H9 (cell line): ENCODE measurements around the gene ZNF732. TPM values are rescaled to one million over a fixed set of nuclear protein-coding genes. Genes with fewer than 3 reads are reported as not detected.

ENCODE experiments used
- DNase-seq: peaks from one replicate; pipeline ENCODE4 v3.0.0-alpha.2; 2017
- H2AFZ ChIP-seq: one replicate; pipeline ENCODE4 v1.6.1; 2013; ENCODE audit warnings: mild to moderate bottlenecking, low read length, control low read depth, moderate library complexity
- H2AK5ac ChIP-seq: 2 replicates; pipeline ENCODE4 v1.6.1; 2013; ENCODE audit warnings: low read length, control low read depth, mixed read lengths; ENCODE audit not compliant: insufficient read length
- H2BK120ac ChIP-seq: one replicate; pipeline ENCODE4 v1.6.1; 2013; ENCODE audit warnings: low read depth, mild to moderate bottlenecking, low read length, control low read depth, inconsistent platforms; ENCODE audit not compliant: poor library complexity, severe bottlenecking
- H2BK12ac ChIP-seq: 2 replicates; pipeline ENCODE4 v1.6.1; 2013; ENCODE audit warnings: low read length, control low read depth, mixed read lengths, low read depth; ENCODE audit not compliant: insufficient read length
- H2BK15ac ChIP-seq: 2 replicates; pipeline ENCODE4 v1.6.1; 2013; ENCODE audit warnings: low read depth, low read length, control low read depth
- H2BK20ac ChIP-seq: one replicate; pipeline ENCODE4 v1.6.1; 2013; ENCODE audit warnings: low read depth, mild to moderate bottlenecking, low read length, control low read depth, inconsistent platforms; ENCODE audit not compliant: poor library complexity, severe bottlenecking
- H2BK5ac ChIP-seq: 2 replicates; pipeline ENCODE4 v1.6.1; 2013; ENCODE audit warnings: low read length, control low read depth, mixed read lengths; ENCODE audit not compliant: insufficient read length
- H3K14ac ChIP-seq: 2 replicates; pipeline ENCODE4 v1.6.1; 2013; ENCODE audit warnings: low read length, control low read depth; ENCODE audit not compliant: insufficient read depth
- H3K18ac ChIP-seq: 2 replicates; pipeline ENCODE4 v1.6.1; 2013; ENCODE audit warnings: low read depth, mild to moderate bottlenecking, mixed read lengths, low read length, control low read depth; ENCODE audit not compliant: insufficient read length
- H3K23ac ChIP-seq: 2 replicates; pipeline ENCODE4 v1.6.1; 2013; ENCODE audit warnings: low read length, control low read depth, mixed read lengths, low read depth; ENCODE audit not compliant: insufficient read length
- H3K23me2 ChIP-seq: 2 replicates; pipeline ENCODE4 v1.6.1; 2013; ENCODE audit warnings: low read depth, mild to moderate bottlenecking, mixed read lengths, low read length, control low read depth; ENCODE audit not compliant: insufficient read length, poor library complexity, severe bottlenecking
- H3K27ac ChIP-seq: 2 replicates; pipeline ENCODE4 v1.5.1; 2013; ENCODE audit warnings: low read length, control low read depth, mixed read lengths, low read depth; ENCODE audit not compliant: insufficient read length
- H3K27me3 ChIP-seq: 2 replicates; pipeline ENCODE4 v1.6.1; 2013; ENCODE audit warnings: low read length, control low read depth, inconsistent platforms; ENCODE audit not compliant: insufficient read depth
- H3K4ac ChIP-seq: 2 replicates; pipeline ENCODE4 v1.6.1; 2013; ENCODE audit warnings: low read depth, mild to moderate bottlenecking, control low read depth, inconsistent platforms, low read length, moderate library complexity
- H3K4me1 ChIP-seq: 2 replicates; pipeline ENCODE4 v1.6.1; 2013; ENCODE audit warnings: low read length, control low read depth, inconsistent platforms; ENCODE audit not compliant: insufficient read depth
- H3K4me2 ChIP-seq: 2 replicates; pipeline ENCODE4 v1.6.1; 2013; ENCODE audit warnings: low read length, control low read depth, mixed read lengths; ENCODE audit not compliant: insufficient read length, insufficient read depth
- H3K56ac ChIP-seq: 2 replicates; pipeline ENCODE4 v1.6.1; 2013; ENCODE audit warnings: low read depth, mild to moderate bottlenecking, mixed read lengths, low read length, control low read depth; ENCODE audit not compliant: insufficient read length
- H3K79me1 ChIP-seq: 2 replicates; pipeline ENCODE4 v1.6.1; 2013; ENCODE audit warnings: low read depth, mild to moderate bottlenecking, moderate library complexity, low read length, control low read depth, inconsistent platforms; ENCODE audit not compliant: insufficient read depth, poor library complexity, severe bottlenecking
- H3K79me2 ChIP-seq: 2 replicates; pipeline ENCODE4 v1.6.1; 2013; ENCODE audit warnings: low read length, control low read depth, inconsistent platforms; ENCODE audit not compliant: insufficient read depth
- H3K9ac ChIP-seq: 2 replicates; pipeline ENCODE4 v1.6.1; 2013; ENCODE audit warnings: low read length, control low read depth, mixed read lengths; ENCODE audit not compliant: insufficient read length; ENCODE audit errors: extremely low read depth
- H3K9me3 ChIP-seq: one replicate; pipeline ENCODE4 v1.6.1; 2013; ENCODE audit warnings: low read depth, low read length, inconsistent platforms; ENCODE audit not compliant: control insufficient read depth
- H3T11ph ChIP-seq: one replicate; pipeline ENCODE4 v1.6.1; 2013; ENCODE audit warnings: mild to moderate bottlenecking, low read length, control low read depth, inconsistent platforms
- H4K20me1 ChIP-seq: one replicate; pipeline ENCODE4 v1.6.1; 2013; ENCODE audit not compliant: control insufficient read depth, insufficient read length, insufficient read depth
- H4K5ac ChIP-seq: 2 replicates; pipeline ENCODE4 v1.6.1; 2013; ENCODE audit warnings: low read depth, mild to moderate bottlenecking, mixed read lengths, low read length, control low read depth; ENCODE audit not compliant: insufficient read length
- H4K8ac ChIP-seq: replicated peaks from 2 replicates; pipeline ENCODE4 v1.6.1; 2013; ENCODE audit warnings: low read length, control low read depth, mixed read lengths, low read depth; ENCODE audit not compliant: insufficient read length
- H4K91ac ChIP-seq: 2 replicates; pipeline ENCODE4 v1.6.1; 2013; ENCODE audit warnings: low read depth, mild to moderate bottlenecking, moderate library complexity, mixed read lengths, low read length, control low read depth; ENCODE audit not compliant: insufficient read length
- H3K27ac Mint-ChIP-seq, 3 experiments: 2 replicates in 2 of 3; 3 replicates in 1 of 3; pipeline ENCODE4 v1.8.0; 2020 to 2021; ENCODE audit warnings: mixed read lengths in 3 of 3, mild to moderate bottlenecking in 1 of 3, moderate library complexity in 1 of 3
- H3K27me3 Mint-ChIP-seq: 2 replicates; pipeline ENCODE4 v1.8.0; 2021; ENCODE audit warnings: low read depth, mild to moderate bottlenecking, moderate library complexity, mixed read lengths
- H3K36me3 Mint-ChIP-seq, 3 experiments: 2 replicates in 2 of 3; 3 replicates in 1 of 3; pipeline ENCODE4 v1.8.0; 2020 to 2021; ENCODE audit warnings: low read depth in 3 of 3, mixed read lengths in 3 of 3; ENCODE audit not compliant: insufficient read depth in 1 of 3
- H3K4me1 Mint-ChIP-seq, 2 experiments: 2 replicates each; pipeline ENCODE4 v1.8.0; 2020; ENCODE audit warnings: mixed read lengths in 2 of 2
- H3K4me3 Mint-ChIP-seq, 2 experiments: 2 replicates in 1 of 2; 3 replicates in 1 of 2; pipeline ENCODE4 v1.8.0; 2020 to 2021; ENCODE audit warnings: mild to moderate bottlenecking in 2 of 2, mixed read lengths in 2 of 2, moderate library complexity in 1 of 2
- H3K9me3 Mint-ChIP-seq, 2 experiments: 2 replicates in 1 of 2; 3 replicates in 1 of 2; pipeline ENCODE4 v1.8.0; 2020; ENCODE audit warnings: mild to moderate bottlenecking in 2 of 2, mixed read lengths in 2 of 2, moderate library complexity in 1 of 2
- WGBS: extraction: QIAGEN DNeasy Blood & Tissue Kit; methylation state at CpG from one replicate; pipeline ENCODE4 v1.1.7; 2013; ENCODE audit warnings: missing lambda C conversion rate, low lambda C conversion rate, mixed read lengths; ENCODE audit not compliant: insufficient read length; ENCODE audit errors: extremely low coverage; 5-methylcytosine and 5-hydroxymethylcytosine counted together
- total RNA-seq: library from RNA; stranded (reverse); gene quantifications from 2 replicates; pipeline ENCODE4 v1.2.1, GENCODE V29; 2021
- TF ChIP-seq, protein P1 (sequence below): fragments of 200-600 bp; sonication (generic); conservative IDR thresholded peaks from 3 replicates; pipeline ENCODE4 v1.8.0; 2021; ENCODE audit warnings: antibody characterized with exemption, mild to moderate bottlenecking

Gene ZNF732
- total RNA-seq, 1 experiment from 2014 or later: 13.6 TPM

GRCh38 chr4:309807-310206 is 4.5 kb upstream of the ZNF732 start:
- peaks cover 5 to 7% (median 5%) of the 10 kb centered on the region in 3 experiments; a peak in 6 of 7 replicates for H3K36me3 Mint-ChIP-seq
- Histone ChIP-seq H2AFZ (no peak overlapping the region), H3K79me2 (peaks cover 2% of the 10 kb centered on the region; the same call in 1 of the 2 replicates), H2BK120ac (no peak overlapping the region), H3K9me3 (no peaks in the 10 kb centered on the region), H3K79me1 (no peaks in the 10 kb centered on the region), H2AK5ac (no peak overlapping the region), H3K56ac (no peak overlapping the region), H2BK20ac (no peak overlapping the region), H4K5ac (no peak overlapping the region), H3K18ac (no peak overlapping the region), H3K9ac (no peak overlapping the region), H4K8ac (no peak overlapping the region), H3K23ac (no peak overlapping the region), H3K4ac (no peak overlapping the region), H3K27me3 (no peaks in the 10 kb centered on the region), H2BK15ac (no peak overlapping the region), H2BK12ac (no peak overlapping the region), H3K27ac (no peak overlapping the region), H3K23me2 (no peaks in the 10 kb centered on the region), H2BK5ac (no peak overlapping the region), H4K20me1 (no peaks in the 10 kb centered on the region), H3T11ph (no peak overlapping the region), H3K4me2 (no peak overlapping the region), H3K14ac (no peak overlapping the region), H4K91ac (no peak overlapping the region), H3K4me1 (no peaks in the 10 kb centered on the region)
- no peak overlapping the region for H3K27ac Mint-ChIP-seq
- TF ChIP-seq, protein P1, sequence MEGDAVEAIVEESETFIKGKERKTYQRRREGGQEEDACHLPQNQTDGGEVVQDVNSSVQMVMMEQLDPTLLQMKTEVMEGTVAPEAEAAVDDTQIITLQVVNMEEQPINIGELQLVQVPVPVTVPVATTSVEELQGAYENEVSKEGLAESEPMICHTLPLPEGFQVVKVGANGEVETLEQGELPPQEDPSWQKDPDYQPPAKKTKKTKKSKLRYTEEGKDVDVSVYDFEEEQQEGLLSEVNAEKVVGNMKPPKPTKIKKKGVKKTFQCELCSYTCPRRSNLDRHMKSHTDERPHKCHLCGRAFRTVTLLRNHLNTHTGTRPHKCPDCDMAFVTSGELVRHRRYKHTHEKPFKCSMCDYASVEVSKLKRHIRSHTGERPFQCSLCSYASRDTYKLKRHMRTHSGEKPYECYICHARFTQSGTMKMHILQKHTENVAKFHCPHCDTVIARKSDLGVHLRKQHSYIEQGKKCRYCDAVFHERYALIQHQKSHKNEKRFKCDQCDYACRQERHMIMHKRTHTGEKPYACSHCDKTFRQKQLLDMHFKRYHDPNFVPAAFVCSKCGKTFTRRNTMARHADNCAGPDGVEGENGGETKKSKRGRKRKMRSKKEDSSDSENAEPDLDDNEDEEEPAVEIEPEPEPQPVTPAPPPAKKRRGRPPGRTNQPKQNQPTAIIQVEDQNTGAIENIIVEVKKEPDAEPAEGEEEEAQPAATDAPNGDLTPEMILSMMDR: no peak
- H3K27me3 Mint-ChIP-seq: no peaks in the 10 kb centered on the region; the same call in none of the 2 replicates
- no peak for DNase-seq
- peaks cover 68 to 78% of the 10 kb centered on the region in 2 experiments for H3K9me3 Mint-ChIP-seq
- WGBS: no CpG with 5 or more reads among the region's 1 CpG
- H3K4me1 Mint-ChIP-seq: no peaks in the 10 kb centered on the region
- H3K4me3 Mint-ChIP-seq: no peak overlapping the region
